Choroid plexus epithelial cell (primary cell): Measurements from ENCODE around the gene RAC2.

Source experiments
- DNase-seq: peaks from one replicate; pipeline ENCODE4 v3.0.0-alpha.2; 2010; ENCODE audit warnings: low read depth
- H3K4me3 ChIP-seq: 2 replicates; pipeline ENCODE4 v1.5.1; 2011; ENCODE audit warnings: low read depth, mild to moderate bottlenecking, control low read depth, low read length, moderate library complexity
- TF ChIP-seq, protein P1 (sequence below): conservative IDR thresholded peaks from 2 replicates; pipeline ENCODE4 v1.5.1; 2011; ENCODE audit warnings: low read depth, mild to moderate bottlenecking, control low read depth, inconsistent platforms, low read length, moderate library complexity

The RAC2 gene

DNA sequence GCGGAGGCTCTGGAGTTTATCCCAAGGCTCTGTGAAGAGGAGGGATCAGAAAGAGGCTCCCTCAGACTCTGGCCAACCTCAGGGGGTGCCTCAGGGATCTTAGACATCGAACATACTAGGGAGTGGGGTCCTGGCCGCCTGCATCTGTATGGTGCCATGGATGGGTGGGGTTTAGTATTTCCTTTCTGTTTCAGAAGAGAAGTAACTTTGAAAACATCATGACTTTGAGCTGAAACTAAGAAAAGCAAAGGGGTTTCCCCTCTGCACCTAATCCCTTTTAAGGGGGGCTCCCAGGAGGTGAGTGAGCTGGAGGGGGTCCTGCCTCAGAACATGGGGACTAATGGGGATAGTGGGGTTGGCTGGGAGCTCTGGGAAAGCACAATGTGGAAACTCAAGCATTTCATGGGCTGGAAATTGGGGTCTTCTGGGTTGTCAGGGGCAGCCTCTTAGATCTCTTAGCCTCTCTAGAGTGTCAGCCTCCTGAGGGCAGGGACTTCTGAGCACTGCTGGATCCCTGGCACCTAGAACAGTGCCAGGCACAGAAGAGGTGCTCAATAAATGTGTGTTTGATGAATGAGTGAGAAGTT is 20.0 kb downstream of the RAC2 start:
- no peak overlapping the region for H3K4me3 ChIP-seq
- no peak for DNase-seq

DNA sequence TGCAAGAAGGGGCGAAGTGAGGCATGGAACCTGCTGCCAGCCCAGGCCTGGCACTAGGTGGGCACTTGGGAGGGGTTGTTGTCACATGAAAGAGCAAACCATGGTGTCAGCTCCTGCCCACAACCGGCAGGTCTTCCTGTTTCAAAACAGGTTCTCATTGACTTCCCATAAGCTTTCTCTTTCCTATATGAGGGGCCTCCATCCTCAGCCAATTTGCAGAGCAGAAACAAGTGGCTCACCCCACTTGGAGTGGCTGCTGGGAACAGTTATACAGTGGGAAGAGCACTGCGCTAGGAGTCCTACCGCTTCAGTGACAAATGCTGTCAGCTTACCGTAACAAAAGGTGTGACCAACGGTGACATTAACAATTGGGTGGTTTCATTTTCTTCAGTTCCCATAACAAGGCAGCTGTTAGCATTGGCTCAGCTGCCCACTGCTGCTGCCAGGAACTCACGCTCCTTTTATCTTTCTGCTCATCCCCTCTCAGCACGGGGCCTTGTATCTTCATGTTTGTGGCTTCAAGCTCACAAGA is 21.6 kb downstream of the RAC2 start:
- no peak overlapping the region for H3K4me3 ChIP-seq
- no peak for DNase-seq
- TF ChIP-seq, protein P1, sequence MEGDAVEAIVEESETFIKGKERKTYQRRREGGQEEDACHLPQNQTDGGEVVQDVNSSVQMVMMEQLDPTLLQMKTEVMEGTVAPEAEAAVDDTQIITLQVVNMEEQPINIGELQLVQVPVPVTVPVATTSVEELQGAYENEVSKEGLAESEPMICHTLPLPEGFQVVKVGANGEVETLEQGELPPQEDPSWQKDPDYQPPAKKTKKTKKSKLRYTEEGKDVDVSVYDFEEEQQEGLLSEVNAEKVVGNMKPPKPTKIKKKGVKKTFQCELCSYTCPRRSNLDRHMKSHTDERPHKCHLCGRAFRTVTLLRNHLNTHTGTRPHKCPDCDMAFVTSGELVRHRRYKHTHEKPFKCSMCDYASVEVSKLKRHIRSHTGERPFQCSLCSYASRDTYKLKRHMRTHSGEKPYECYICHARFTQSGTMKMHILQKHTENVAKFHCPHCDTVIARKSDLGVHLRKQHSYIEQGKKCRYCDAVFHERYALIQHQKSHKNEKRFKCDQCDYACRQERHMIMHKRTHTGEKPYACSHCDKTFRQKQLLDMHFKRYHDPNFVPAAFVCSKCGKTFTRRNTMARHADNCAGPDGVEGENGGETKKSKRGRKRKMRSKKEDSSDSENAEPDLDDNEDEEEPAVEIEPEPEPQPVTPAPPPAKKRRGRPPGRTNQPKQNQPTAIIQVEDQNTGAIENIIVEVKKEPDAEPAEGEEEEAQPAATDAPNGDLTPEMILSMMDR, result no peak

More for the DNA sequence above, 20.0 kb downstream of the RAC2 start:
- TF ChIP-seq, protein P1, result no peak

DNA sequence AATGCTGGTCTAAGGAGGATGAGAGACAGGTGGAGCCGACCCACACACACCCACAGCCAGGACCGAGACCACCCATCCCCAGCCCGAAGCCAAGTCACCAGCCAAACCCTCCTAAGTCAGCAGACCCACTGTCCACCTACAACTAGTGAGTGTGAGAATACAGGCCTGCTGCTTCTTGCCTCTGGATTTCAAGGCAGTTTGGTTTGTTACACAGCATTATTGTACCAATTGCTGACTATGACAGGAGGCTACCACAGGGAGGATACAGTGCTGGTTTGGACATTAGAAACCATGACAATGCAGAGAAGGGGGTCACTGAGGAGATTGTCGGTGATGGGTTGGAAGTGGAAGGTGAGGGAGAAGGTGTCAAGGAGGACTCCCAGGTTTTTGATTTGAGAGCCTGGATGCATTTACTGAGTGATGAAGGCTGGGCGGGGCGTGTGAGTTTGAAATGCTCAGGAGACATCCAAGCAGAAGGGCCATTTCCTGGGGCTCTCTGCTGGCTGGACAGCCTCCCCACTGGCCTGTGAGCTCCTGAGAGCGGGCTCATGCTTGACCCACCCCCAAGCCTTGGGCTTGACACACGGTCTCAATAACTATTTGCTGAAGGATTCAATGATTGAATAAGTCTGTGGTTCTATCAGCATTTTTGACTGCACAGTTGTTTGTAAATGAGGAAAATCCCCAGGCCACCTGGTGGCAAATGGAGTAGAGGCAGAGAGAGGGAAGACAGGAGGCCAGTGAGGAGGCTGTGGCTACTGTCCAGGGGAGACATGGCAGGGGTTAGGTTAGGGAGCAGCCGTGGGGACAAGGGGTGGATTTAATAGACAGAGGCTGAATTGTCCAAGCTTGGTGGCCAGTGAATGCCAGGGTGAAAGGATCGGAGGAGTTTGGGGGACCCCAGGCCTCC is 22.4 kb downstream of the RAC2 start:
- H3K4me3 ChIP-seq, result no peak overlapping the region
- DNase-seq, result no peak
- TF ChIP-seq, protein P1, result peak; percentile 19

DNA sequence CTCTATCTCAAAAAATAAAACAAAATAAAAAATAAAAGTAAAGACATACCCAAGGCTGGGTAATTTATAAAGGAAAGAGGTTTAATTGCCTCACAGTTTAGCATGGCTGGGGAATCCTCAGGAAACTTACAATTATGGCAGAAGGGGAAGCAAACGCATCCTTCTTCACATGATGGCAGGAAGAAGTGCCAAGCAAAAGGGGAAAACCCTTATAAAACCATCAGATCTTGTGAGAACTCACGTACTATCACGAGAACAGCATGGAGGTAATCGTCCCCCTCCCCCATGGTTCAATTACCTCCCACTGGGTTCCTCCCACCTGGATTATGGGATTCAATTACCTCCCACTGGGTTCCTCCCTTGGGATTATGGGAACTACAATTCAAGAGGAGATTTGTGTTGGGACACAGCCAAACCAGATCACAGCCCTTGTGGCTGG is 23.5 kb downstream of the RAC2 start:
- H3K4me3 ChIP-seq, result no peak overlapping the region
- DNase-seq, result no peak
- TF ChIP-seq, protein P1, result no peak

DNA sequence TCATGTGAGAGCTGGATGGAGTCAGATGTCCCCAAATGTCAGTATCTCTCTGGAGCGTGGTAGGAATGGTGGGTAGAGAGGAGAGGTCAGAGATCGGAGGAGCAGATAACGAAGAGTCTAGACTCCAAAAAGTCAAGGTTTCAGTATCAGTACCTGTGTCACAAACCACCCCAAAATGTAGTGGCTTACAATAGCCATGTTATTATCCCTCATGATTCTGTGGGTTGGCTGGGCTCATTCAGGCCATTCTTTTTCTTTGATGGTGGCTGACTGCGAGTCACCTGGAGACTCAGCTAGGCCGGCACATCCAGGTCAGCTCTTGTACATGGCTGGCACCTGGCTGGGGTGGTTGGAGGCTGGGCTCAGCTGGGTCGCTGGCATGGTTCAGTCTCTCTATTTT is 24.5 kb downstream of the RAC2 start:
- TF ChIP-seq, protein P1, result no peak
- H3K4me3 ChIP-seq, result no peak overlapping the region
- no peak for DNase-seq

DNA sequence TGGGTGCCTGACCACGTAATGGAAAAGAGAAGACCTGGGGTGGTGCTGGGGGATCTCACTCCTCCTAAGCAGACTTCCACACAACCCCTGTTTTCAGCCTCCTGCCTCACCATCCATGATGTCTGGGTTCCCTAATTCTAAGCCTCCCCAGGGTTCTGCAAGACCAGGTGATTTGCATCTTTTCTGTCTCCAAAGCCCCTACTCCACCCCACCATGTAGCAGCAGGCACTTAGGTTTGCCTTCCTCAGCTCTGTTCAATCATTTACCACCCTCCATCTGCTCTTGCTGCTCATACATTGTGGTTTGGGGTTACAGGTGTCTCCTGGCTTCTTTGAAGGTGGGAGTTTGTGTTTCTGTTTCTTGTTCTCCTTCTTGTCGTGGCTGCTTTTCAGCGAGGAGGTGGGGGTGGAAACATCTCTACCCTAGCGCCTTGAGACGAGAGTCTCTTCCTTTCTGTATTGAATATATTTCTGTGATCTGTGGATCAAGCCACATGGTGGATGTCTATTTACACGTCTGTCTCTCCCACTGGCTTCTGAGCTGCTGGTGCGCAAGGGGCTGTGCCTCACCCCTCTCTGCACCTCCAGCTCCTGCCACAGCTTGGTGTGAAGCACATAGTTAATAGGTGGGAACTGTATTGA is 25.2 kb downstream of the RAC2 start:
- DNase-seq, result no peak
- no peak overlapping the region for H3K4me3 ChIP-seq
- TF ChIP-seq, protein P1, result no peak
